NCI-H1694 (cell line): ENCODE measurements around the gene SSBP2.
A peak's percentile ranks its signal among the peaks of the same experiment; 100 is the strongest.

Experiments
- DNase-seq: peaks from one replicate; lab custom pipeline; 2025; lab: John Stamatoyannopoulos, UW

Gene SSBP2

DNA sequence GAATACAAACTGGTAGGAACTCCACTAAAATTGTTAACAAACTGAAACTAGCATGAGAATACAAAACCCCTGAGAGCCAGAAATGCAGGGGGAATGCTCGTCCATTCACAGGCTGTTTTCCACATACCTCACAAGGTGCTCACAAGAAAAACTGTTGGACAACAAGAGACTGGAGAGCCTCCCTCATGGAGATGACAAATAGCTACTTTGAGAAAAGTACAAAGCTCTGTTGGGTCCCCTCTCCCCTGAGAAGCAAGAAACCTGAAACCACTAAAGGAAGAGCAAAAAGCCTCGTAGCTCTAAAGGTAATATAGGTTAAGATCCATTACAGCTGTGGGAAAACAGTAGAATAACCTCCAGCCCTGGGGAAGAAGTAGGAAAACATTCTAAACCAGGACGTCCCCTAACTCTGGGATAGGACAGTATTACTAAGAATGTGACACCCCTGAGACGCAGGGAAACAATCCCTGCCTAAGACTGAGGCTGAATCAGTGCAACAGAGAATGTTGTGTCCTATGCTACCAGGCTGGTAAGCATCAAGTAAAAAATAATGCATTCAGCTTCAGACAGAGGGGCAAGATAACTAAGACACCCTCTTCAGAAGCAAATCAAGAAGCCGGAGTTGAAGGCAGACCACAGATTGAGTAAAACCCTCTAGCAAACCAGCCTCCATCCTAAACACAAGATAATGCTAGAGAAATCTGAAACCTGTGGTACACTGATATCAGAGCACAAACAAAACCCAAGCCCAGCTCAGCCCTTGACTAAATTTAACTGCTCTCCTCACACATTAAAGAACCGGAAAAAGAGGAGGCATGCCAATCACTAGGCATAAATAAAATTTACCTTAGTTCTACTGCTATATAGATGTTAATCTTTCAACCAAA is 160.2 kb downstream of the SSBP2 start:
- no peak for DNase-seq

- peak; percentile 83 for DNase-seq
Measured at GRCh38 chr5:81579262-81579924, 171.5 kb downstream of the SSBP2 start.

GRCh38 chr5:81577091-81577490 is 173.8 kb downstream of the SSBP2 start:
- DNase-seq: no peak

DNA sequence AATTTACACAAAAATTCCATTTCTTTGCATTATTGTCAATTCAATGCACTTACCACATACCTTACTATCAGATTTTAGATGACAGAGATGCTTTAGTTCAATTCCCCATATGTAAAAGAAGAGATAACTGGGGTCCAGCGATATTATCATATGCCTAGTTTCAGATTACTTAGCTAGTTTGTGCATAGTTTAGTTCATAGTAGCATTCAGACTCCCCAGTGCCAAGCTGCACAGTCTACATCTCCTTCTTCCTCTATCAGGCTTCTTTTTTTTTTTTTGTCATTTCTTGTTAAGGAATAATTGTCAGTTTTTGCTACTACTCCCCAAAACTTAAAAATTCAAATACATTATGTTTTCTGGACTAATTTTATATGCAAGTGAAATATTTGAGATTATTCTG is 175.0 kb downstream of the SSBP2 start:
- DNase-seq: no peak

DNA sequence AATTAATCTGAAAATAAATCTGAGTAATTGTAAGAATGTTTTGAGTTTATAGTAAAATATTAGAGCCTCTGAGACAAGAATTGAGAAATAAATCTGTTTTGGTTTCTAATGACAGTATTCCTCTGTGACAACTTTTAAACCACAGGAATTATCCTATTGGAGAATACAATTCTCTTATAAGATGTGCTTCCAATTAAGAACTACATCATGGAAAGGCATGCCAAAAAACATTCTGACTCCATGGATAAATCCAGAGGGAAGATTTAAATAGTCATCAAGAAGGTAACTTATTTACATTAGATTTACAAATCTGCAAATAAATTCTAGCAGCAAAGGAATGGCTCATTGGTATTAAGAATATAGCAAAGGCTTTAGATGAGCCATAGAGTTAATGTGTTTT is 178.7 kb downstream of the SSBP2 start:
- no peak for DNase-seq

- DNase-seq: no peak
Measured at GRCh38 chr5:81558188-81558587, 192.7 kb downstream of the SSBP2 start.

GRCh38 chr5:81556809-81557208 is 194.1 kb downstream of the SSBP2 start:
- DNase-seq: no peak

- DNase-seq: no peak
Measured at GRCh38 chr5:81555865-81556264, 195.0 kb downstream of the SSBP2 start.

DNA sequence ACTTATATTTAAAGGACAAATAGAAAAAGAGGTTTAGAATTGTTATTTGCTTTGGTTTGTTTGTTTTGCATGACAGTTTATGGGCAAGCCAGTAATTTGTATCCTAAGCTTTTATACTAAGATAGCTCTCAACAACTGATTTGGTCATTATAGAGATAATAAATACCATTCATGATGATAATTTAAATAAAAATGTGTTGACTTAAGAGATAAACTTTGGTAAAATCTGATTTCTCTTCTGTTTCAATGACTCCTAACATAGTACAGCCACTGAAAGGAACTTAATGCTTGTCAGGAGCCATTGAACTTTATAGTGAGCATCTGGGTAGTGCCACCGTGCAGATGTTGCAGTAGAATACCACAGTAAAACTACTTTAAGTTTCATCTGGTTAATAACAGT is 196.2 kb downstream of the SSBP2 start:
- no peak for DNase-seq

GRCh38 chr5:81553567-81554212 is 197.2 kb downstream of the SSBP2 start:
- DNase-seq: no peak

DNA sequence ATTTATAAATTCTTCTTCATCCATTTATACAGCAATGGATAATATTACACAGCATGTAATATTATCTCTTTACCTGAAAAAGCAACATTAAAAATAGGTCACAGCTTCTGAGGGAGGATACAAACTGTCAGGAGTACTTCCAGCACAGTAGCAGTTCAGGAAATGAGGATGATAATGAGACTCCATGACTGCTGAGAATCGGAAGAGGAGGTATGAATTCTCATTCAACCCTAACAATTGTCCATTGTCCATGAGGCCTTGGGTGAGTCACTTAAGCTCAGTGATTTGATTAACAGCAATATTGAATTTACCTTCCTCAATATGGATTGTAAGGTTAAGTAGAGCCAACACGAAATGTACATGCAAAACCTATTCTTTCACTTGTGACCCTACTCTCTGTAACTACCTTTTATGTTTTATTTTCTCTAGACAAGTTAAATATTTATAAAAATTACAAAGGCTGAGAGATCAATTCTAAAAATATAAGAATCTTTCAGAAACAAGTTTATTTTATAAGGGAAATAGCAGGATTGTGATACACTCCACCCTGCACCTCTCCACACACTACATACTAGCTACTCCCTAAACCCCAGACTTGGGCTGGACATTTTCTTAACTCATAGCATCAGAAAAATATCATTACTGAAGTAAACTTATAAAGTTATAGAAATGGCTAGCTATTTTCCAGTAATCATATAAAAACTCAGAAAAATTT is 197.9 kb downstream of the SSBP2 start:
- DNase-seq: no peak

- DNase-seq: no peak
Measured at GRCh38 chr5:81549123-81549522, 201.8 kb downstream of the SSBP2 start.

DNA sequence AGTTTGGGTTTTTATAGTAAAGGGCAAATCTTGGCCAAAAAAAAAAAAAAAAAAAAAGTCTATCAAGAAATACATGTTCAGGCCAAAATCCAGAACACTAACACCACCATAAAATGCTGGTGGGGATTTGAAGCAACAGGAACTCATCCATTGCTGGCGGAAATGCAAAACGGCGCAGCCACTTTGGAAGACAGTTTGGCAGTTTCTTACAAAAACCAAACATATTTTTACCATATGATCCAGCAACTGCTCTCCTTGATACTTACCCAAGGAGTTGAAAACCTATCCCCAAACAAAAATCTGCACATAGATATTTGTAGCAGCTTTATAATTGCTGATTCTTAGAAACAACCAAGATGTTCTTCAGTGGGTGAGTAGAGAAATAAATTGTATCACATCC is 203.9 kb downstream of the SSBP2 start:
- no peak for DNase-seq

DNA sequence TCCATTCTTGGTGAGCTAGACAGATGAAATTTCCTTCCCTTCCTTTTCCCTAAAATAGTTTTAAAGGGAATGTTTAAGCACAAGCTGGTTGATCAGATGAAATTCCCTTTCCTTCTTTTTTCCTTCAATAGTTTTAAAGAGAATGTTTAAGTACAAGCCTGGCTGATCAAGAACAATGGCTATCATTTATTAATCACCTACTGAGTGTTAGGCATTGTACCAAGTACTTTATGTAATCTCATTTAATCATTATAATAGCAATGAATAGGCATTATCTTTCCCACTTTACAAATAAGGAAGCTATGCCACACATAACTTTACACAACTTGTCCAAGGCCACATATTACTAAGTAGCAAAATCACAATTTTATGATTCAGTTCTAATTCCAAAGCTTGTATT is 205.0 kb downstream of the SSBP2 start:
- DNase-seq: no peak

- no peak for DNase-seq
Measured at GRCh38 chr5:81544351-81545018, 206.4 kb downstream of the SSBP2 start.

- no peak for DNase-seq
Measured at GRCh38 chr5:81542242-81542641, 208.7 kb downstream of the SSBP2 start.

- no peak for DNase-seq
Measured at GRCh38 chr5:81537905-81538547, 212.9 kb downstream of the SSBP2 start.

DNA sequence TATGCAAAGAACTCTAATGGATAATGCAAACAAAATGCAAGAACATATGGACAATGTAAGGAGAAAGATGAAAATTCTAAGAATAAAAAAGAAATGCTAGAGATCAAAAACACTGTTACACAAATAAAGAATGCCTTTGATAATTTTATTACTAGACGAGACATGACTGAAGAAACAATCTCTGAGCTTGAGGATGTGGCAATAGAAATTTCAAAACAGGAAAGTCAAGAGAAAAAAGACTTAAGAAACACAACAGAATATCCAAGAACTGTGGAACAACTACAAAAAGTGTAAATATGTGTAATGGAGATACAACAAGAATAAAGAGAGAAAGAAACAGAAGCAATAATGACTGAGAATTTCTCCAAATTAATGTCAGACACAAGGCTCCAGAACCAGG is 216.5 kb downstream of the SSBP2 start:
- no peak for DNase-seq

- DNase-seq: no peak
Measured at GRCh38 chr5:81533629-81534405, 217.1 kb downstream of the SSBP2 start.

- no peak for DNase-seq
Measured at GRCh38 chr5:81530919-81531318, 220.0 kb downstream of the SSBP2 start.

- DNase-seq: no peak
Measured at GRCh38 chr5:81525690-81526089, 225.2 kb downstream of the SSBP2 start.
